IMR-90 (cell line): ENCODE data around the gene LRRTM3. TPM values are rescaled to one million over a fixed set of nuclear protein-coding genes. Genes with fewer than 3 reads are reported as not detected.

Experiments used
- ATAC-seq: fragments of 200-7000 bp; cut with Tn5 transposase; 2 replicates; pipeline ENCODE4 v1.9.1; 2020; ENCODE audit warnings: low read depth, mild to moderate bottlenecking, moderate library complexity
- BruUV-seq: library from RNA; stranded (reverse); fragments of 400-500 nt; replicated peaks from 2 replicates; lab custom pipeline; 2021; lab: Mats Ljungman, UMichigan
- CTCF ChIA-PET: fragments of 300-600 bp; formaldehyde crosslinking; extraction: SDS; loops from one replicate; lab custom pipeline; 2021; ENCODE audit warnings: antibody characterized with exemption; lab: Yijun Ruan, JAX
- POLR2A ChIA-PET: fragments of 300-600 bp; sonication (Branson Sonifier 250); formaldehyde crosslinking; loops from one replicate; lab custom pipeline; 2022; ENCODE audit warnings: antibody characterized with exemption; ENCODE audit not compliant: unreplicated experiment; lab: Charles Lee
- DNase-seq: peaks from one replicate; pipeline ENCODE4 v3.0.0; 2013
- H2AFZ ChIP-seq: replicated peaks from 2 replicates; pipeline ENCODE3; 2013; ENCODE audit warnings: low read length, mild to moderate bottlenecking; ENCODE audit not compliant: poor library complexity
- H2AK5ac ChIP-seq: 2 replicates; pipeline ENCODE4 v1.6.1; 2013; ENCODE audit warnings: low read depth, low read length, inconsistent platforms
- H2AK9ac ChIP-seq: replicated peaks from 2 replicates; pipeline ENCODE3; 2013; ENCODE audit warnings: mild to moderate bottlenecking, low read depth, low read length, moderate library complexity; ENCODE audit not compliant: poor library complexity
- H2BK120ac ChIP-seq: 2 replicates; pipeline ENCODE4 v1.6.1; 2013; ENCODE audit warnings: low read depth, low read length, inconsistent platforms
- H2BK15ac ChIP-seq: 3 replicates; pipeline ENCODE4 v1.6.1; 2013; ENCODE audit warnings: low read depth, low read length, inconsistent platforms
- H2BK20ac ChIP-seq: 2 replicates; pipeline ENCODE4 v1.6.1; 2013; ENCODE audit warnings: low read depth, mild to moderate bottlenecking, inconsistent platforms, low read length, moderate library complexity
- H2BK5ac ChIP-seq: 2 replicates; pipeline ENCODE4 v1.6.1; 2013; ENCODE audit warnings: mild to moderate bottlenecking, low read depth, low read length, inconsistent platforms; ENCODE audit not compliant: poor library complexity, severe bottlenecking
- H3K14ac ChIP-seq: replicated peaks from 2 replicates; pipeline ENCODE4 v1.6.1; 2013; ENCODE audit warnings: low read depth, low read length, inconsistent platforms
- H3K18ac ChIP-seq: 2 replicates; pipeline ENCODE4 v1.6.1; 2013; ENCODE audit warnings: low read depth, low read length, control low read depth
- H3K23ac ChIP-seq: 2 replicates; pipeline ENCODE4 v1.6.1; 2013; ENCODE audit warnings: low read depth, low read length, inconsistent platforms
- H3K27ac ChIP-seq: 2 replicates; pipeline ENCODE4 v1.5.1; 2013; ENCODE audit warnings: mild to moderate bottlenecking, control low read depth, low read length; ENCODE audit not compliant: insufficient read depth
- H3K27me3 ChIP-seq: 2 replicates; pipeline ENCODE4 v1.6.1; 2013; ENCODE audit warnings: low read length; ENCODE audit not compliant: control insufficient read depth, insufficient read depth
- H3K36me3 ChIP-seq: 2 replicates; pipeline ENCODE4 v1.6.1; 2013; ENCODE audit warnings: low read length, mixed read lengths; ENCODE audit not compliant: control insufficient read depth, insufficient read depth
- H3K4ac ChIP-seq: 2 replicates; pipeline ENCODE4 v1.6.1; 2013; ENCODE audit warnings: low read depth, low read length, inconsistent platforms
- H3K4me1 ChIP-seq: 2 replicates; pipeline ENCODE4 v1.6.1; 2013; ENCODE audit warnings: low read length, mixed read lengths; ENCODE audit not compliant: control insufficient read depth, insufficient read depth
- H3K4me2 ChIP-seq: 2 replicates; pipeline ENCODE4 v1.6.1; 2013; ENCODE audit warnings: low read depth, mild to moderate bottlenecking, control low read depth, low read length, moderate library complexity
- H3K4me3 ChIP-seq: 2 replicates; pipeline ENCODE4 v1.5.1; 2013; ENCODE audit warnings: low read depth, mild to moderate bottlenecking, control low read depth, low read length, moderate library complexity; ENCODE audit not compliant: insufficient read depth
- H3K56ac ChIP-seq: 2 replicates; pipeline ENCODE4 v1.6.1; 2013; ENCODE audit warnings: low read length, inconsistent platforms; ENCODE audit not compliant: insufficient read depth; ENCODE audit errors: extremely low read depth
- H3K79me1 ChIP-seq, 2 experiments: 2 replicates each; pipeline ENCODE4 v1.6.1; 2013; ENCODE audit warnings: low read length in 2 of 2, inconsistent platforms in 1 of 2, low read depth in 1 of 2
- H3K9ac ChIP-seq: 2 replicates; pipeline ENCODE4 v1.6.1; 2013; ENCODE audit warnings: low read depth, low read length, control low read depth
- H3K9me1 ChIP-seq: 2 replicates; pipeline ENCODE4 v1.6.1; 2013; ENCODE audit warnings: low read length, inconsistent platforms; ENCODE audit not compliant: insufficient read depth
- H3K9me3 ChIP-seq: 2 replicates; pipeline ENCODE4 v1.6.1; 2013; ENCODE audit warnings: low read length; ENCODE audit not compliant: control insufficient read depth, insufficient read depth
- H4K20me1 ChIP-seq: 2 replicates; pipeline ENCODE4 v1.6.1; 2013; ENCODE audit warnings: low read length, inconsistent platforms; ENCODE audit not compliant: insufficient read depth
- H4K5ac ChIP-seq: 2 replicates; pipeline ENCODE4 v1.6.1; 2013; ENCODE audit warnings: mild to moderate bottlenecking, low read depth, low read length, control low read depth
- H4K8ac ChIP-seq, 2 experiments: 2 replicates each; pipeline ENCODE4 v1.6.1; 2013; ENCODE audit warnings: low read depth in 2 of 2, low read length in 2 of 2, control low read depth in 1 of 2, inconsistent platforms in 1 of 2
- H4K91ac ChIP-seq: 2 replicates; pipeline ENCODE4 v1.6.1; 2013; ENCODE audit warnings: low read depth, low read length, inconsistent platforms; ENCODE audit not compliant: insufficient read depth
- BHLHE40 ChIP-seq: fragments of 150-350 bp; IDR thresholded peaks from 2 replicates; pipeline ENCODE4 v1.6.1; 2016; ENCODE audit warnings: mild to moderate bottlenecking, low read depth, low read length
- CEBPB ChIP-seq: IDR thresholded peaks from 2 replicates; pipeline ENCODE4 v1.6.1; 2012; ENCODE audit warnings: low read depth, low read length, improper control_type of control experiment
- CHD1 ChIP-seq: IDR thresholded peaks from 2 replicates; pipeline ENCODE4 v1.6.1; 2012; ENCODE audit warnings: low read depth, low read length, improper control_type of control experiment
- ELK1 ChIP-seq: fragments of 150-350 bp; IDR thresholded peaks from 2 replicates; pipeline ENCODE4 v1.6.1; 2016; ENCODE audit warnings: low read depth, mild to moderate bottlenecking, low read length, moderate library complexity, borderline replicate concordance
- FOS ChIP-seq: fragments of 150-350 bp; IDR thresholded peaks from 2 replicates; pipeline ENCODE4 v1.6.1; 2016; ENCODE audit warnings: low read depth, low read length
- MAZ ChIP-seq: IDR thresholded peaks from 2 replicates; pipeline ENCODE4 v1.6.1; 2012; ENCODE audit warnings: low read depth, mild to moderate bottlenecking, low read length, improper control_type of control experiment, moderate library complexity, borderline replicate concordance
- MXI1 ChIP-seq: IDR thresholded peaks from 2 replicates; pipeline ENCODE4 v1.6.1; 2012; ENCODE audit warnings: low read depth, mild to moderate bottlenecking, low read length, moderate library complexity, borderline replicate concordance
- NFE2L2 ChIP-seq: fragments of 150-350 bp; IDR thresholded peaks from 2 replicates; pipeline ENCODE4 v1.6.1; 2016; ENCODE audit warnings: low read depth, mild to moderate bottlenecking, low read length
- RAD21 ChIP-seq: IDR thresholded peaks from 2 replicates; pipeline ENCODE4 v1.6.1; 2012; ENCODE audit warnings: low read length, improper control_type of control experiment
- USF2 ChIP-seq: fragments of 150-350 bp; IDR thresholded peaks from 2 replicates; pipeline ENCODE4 v1.6.1; 2017; ENCODE audit warnings: mild to moderate bottlenecking, antibody characterized with exemption, low read length, low read depth
- WGBS, 2 experiments: methylation state at CpG; one replicate each; pipeline versions ENCODE4 v1.1.5 to v1.1.7; 2013; ENCODE audit warnings: missing lambda C conversion rate in 2 of 2; ENCODE audit not compliant: insufficient read length in 1 of 2; ENCODE audit errors: extremely low coverage in 2 of 2; 5-methylcytosine and 5-hydroxymethylcytosine counted together
- dilution Hi-C: fragments of 300-500 bp; cut with HindIII; formaldehyde crosslinking; loops from one replicate; pipeline ENCODE4 v1.14.3; 2018; ENCODE audit warnings: low sequenced_read_pairs; ENCODE audit not compliant: unreplicated experiment
- in situ Hi-C: fragments of 300-500 bp; cut with MboI; formaldehyde crosslinking; loops from 3 replicates; pipeline ENCODE4 v1.14.3; 2019; ENCODE audit warnings: low sequenced_read_pairs, inconsistent platforms, mixed read lengths
- intact Hi-C: fragments of 100-400 bp; cut with micrococcal nuclease; formaldehyde crosslinking; loops from 2 replicates; pipeline ENCODE4 v1.10.0; 2022
- polyA plus RNA-seq, 3 experiments: library from polyadenylated mRNA; depleted of rRNA; stranded (reverse); fragments of >200 nt; gene quantifications; 2 replicates each; pipeline ENCODE4 v1.2.3, GENCODE V29; 2012; ENCODE audit warnings: low replicate concordance in 1 of 3
- total RNA-seq: library from RNA; depleted of rRNA; stranded (reverse); fragments of >200 nt; gene quantifications from 2 replicates; pipeline ENCODE4 v1.2.3, GENCODE V29; 2012

Gene LRRTM3
- total and polyA plus RNA-seq, 2 of the 4 experiments (the other 2 are of a cell fraction): under 0.01 TPM; not detected in 1

- Histone ChIP-seq H2BK5ac (no peak overlapping the region), H3K18ac (no peak overlapping the region), H3K56ac (no peak overlapping the region), H2AK9ac (no peak overlapping the region), H3K23ac (no peak overlapping the region), H3K4me1 (no peaks in the 10 kb centered on the region), H4K8ac (no peak overlapping the region), H3K9me3 (no peaks in the 10 kb centered on the region), H4K91ac (no peak overlapping the region), H3K4ac (no peak overlapping the region), H3K27me3 (no peaks in the 10 kb centered on the region), H3K4me2 (no peak overlapping the region), H2AK5ac (no peak overlapping the region), H3K36me3 (no peaks in the 10 kb centered on the region), H3K14ac (no peak overlapping the region), H3K27ac (no peak overlapping the region), H2BK15ac (no peak overlapping the region), H3K4me3 (no peak overlapping the region), H4K5ac (no peak overlapping the region), H3K9me1 (no peaks in the 10 kb centered on the region), H2BK120ac (no peak overlapping the region), H2BK20ac (no peak overlapping the region), H2AFZ (no peak overlapping the region), H3K79me1 (no peaks in the 10 kb centered on the region), H3K9ac (no peak overlapping the region), H4K20me1 (no peaks in the 10 kb centered on the region)
- dilution Hi-C loops (no loop called here), in situ Hi-C loops (no loop called here), intact Hi-C loops (no loop called here)
- DNase-seq: no peak
- WGBS, 2 experiments: no CpG with 5 or more reads among the region's 2 CpGs
- ChIA-PET POLR2A (no interaction called here), CTCF (no interaction called here)
- no peak for ATAC-seq
- no peak for TF ChIP-seq CEBPB
- TF ChIP-seq FOS: no peak
- TF ChIP-seq MAZ: no peak
- no peak for TF ChIP-seq CHD1
- no peak for TF ChIP-seq ELK1
- no peak for TF ChIP-seq RAD21
- no peak for TF ChIP-seq USF2
- no peak for TF ChIP-seq BHLHE40
- TF ChIP-seq MXI1: no peak
- no peak for TF ChIP-seq NFE2L2
- BruUV-seq: no TSS peak
Measured at GRCh38 chr10:67004690-67005089, 78.9 kb downstream of the LRRTM3 start.
